ENCODE measurements around the gene OSBPL8. TPM values are rescaled to one million over a fixed set of nuclear protein-coding genes. Genes with fewer than 3 reads are reported as not detected.
A peak's percentile ranks its signal among the peaks of the same experiment; 100 is the strongest.

The OSBPL8 gene
- polyA plus RNA-seq, 1 experiment, result 31.2 TPM

DNA sequence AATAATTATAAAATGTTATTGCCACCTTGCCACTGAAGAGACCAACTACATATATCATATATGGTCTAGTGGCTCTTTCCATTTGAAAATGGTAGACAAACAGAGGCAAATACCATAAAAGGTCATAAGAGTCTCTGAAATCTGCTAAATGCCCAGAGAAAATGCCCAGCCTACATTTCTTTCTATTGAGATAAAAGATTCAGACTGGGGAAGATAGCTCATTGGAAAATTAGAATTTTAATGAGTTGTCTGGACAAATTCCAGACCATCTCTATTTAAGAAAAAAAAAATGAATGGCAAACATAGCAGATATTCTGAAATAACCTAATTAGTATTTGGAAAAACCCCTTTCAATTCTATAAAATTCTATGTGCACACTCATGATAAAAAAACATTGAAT is 131.5 kb downstream of the OSBPL8 start:
- ChIA-PET POLR2A (no interaction called here), CTCF (interaction anchor here (1.5 kb wide), 1 partner anchor 28 kb away, joined by 3 read pairs; no protein-coding TSS in a partner anchor)
- TF ChIP-seq CTCF (IDR thresholded peaks at IDR 0.05; ENCODE audit: insufficient read depth, low read depth, low read length), result no peak

DNA sequence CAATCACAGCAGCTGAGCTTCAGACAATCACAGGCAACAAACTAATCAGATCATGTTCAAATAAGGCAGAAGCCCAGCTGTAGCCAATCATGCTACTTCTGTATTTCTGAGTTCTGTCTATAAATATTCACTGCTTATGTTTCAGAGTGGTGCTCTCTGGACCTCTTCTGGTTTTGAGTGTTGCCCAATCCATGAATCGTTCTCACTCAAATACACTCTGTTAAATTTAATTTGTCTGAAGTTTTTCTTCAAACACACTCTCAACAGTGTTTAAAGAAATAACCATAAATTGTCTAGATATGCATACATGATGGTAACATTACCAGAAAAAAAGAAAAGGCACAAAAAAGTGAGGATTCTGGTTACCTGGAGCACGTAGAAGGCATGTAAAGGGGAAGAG is 133.4 kb downstream of the OSBPL8 start:
- CTCF ChIA-PET, result no interaction called here
- no peak for TF ChIP-seq CTCF (IDR thresholded peaks at IDR 0.05; ENCODE audit: insufficient read depth, low read depth, low read length)

More for the DNA sequence above, 131.5 kb downstream of the OSBPL8 start:
- Histone ChIP-seq H3K4me3 (ENCODE audit: low read depth, low read length) (no peak overlapping the region), H3K36me3 (ENCODE audit: control insufficient read depth, insufficient read depth, low read length) (no peaks in the 10 kb centered on the region), H3K27me3 (ENCODE audit: control insufficient read depth, insufficient read depth, low read length) (no peaks in the 10 kb centered on the region)
- DNase-seq (ENCODE audit: low read depth), result no peak

DNA sequence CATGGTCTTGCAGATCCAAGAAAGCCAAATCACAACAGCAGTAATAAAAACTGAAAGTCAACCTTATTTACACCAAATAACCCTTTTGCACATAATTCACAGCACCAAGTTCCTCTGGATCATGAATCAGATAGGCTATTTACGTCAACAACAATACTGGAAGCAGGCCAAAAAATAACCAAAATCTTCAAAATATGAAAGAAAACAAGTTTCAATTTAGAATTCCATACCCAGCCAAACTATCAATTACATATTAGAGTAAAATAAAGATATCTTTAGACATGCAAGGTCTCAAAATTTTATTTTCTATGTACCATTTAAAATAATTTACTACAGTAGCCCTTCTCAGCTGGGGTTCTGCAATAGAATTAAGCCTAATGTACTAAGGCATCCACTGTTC is 134.6 kb downstream of the OSBPL8 start:
- TF ChIP-seq CTCF (IDR thresholded peaks at IDR 0.05; ENCODE audit: insufficient read depth, low read depth, low read length), result no peak
- Histone ChIP-seq H3K27me3 (ENCODE audit: control insufficient read depth, insufficient read depth, low read length) (no peaks in the 10 kb centered on the region), H3K36me3 (ENCODE audit: control insufficient read depth, insufficient read depth, low read length) (no peaks in the 10 kb centered on the region), H3K4me3 (ENCODE audit: low read depth, low read length) (no peak overlapping the region)
- no peak for DNase-seq (ENCODE audit: low read depth)
- ChIA-PET CTCF (no interaction called here), POLR2A (no interaction called here)

More for the DNA sequence above, 133.4 kb downstream of the OSBPL8 start:
- Histone ChIP-seq H3K36me3 (ENCODE audit: control insufficient read depth, insufficient read depth, low read length) (no peaks in the 10 kb centered on the region), H3K4me3 (ENCODE audit: low read depth, low read length) (no peak overlapping the region), H3K27me3 (ENCODE audit: control insufficient read depth, insufficient read depth, low read length) (no peaks in the 10 kb centered on the region)
- no peak for DNase-seq (ENCODE audit: low read depth)
- POLR2A ChIA-PET, result no interaction called here

DNA sequence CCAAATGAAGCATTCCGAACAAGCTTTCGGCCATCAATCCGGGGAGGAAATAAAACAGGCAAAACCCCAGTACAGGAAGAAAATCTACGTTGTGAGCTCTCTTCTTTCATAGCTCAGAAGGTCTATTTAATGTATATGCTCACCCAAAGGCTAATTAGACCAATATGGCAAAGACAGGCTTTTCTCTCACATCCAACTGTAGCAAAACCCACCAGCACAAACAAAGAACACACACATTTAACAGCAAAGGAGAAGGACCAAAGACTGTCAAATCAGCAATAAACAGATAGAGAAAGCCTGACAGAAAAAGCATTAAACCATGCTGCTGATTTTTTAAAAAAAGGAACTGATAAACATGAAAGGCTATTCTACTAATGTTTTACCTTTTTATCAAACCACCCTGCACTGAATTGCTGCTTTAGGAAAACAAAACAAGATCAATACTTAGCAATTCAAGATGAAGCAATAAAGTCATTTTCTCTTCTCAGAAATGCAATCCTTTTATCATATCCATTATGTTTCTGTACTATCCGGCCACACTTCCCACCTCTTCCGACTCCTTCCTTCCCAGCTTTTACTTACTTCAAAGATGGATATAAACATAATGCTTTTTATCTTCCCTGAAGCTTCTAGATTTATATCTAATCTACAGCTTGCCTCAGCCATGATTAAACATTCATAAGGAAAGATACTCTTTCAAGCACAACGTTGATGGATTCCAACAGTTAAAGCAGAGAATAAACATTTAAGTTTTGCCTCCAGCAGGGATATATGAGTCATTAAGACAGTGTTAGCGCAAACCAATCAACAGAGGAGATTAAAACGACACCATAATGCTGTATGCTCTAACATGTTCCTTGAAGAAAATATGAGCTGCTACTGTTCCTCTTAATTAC is 136.8 kb downstream of the OSBPL8 start:
- TF ChIP-seq CTCF (IDR thresholded peaks at IDR 0.05; ENCODE audit: insufficient read depth, low read depth, low read length), result no peak
- Histone ChIP-seq H3K27me3 (ENCODE audit: control insufficient read depth, insufficient read depth, low read length) (no peaks in the 10 kb centered on the region), H3K36me3 (ENCODE audit: control insufficient read depth, insufficient read depth, low read length) (no peaks in the 10 kb centered on the region), H3K4me3 (ENCODE audit: low read depth, low read length) (0 out of 2 replicates have a peak overlapping the region, but pooled peaks have one; percentile 1)
- POLR2A ChIA-PET, result interaction anchor here (0.6 kb wide), 1 partner anchor 809 kb away, joined by 3 read pairs; no protein-coding TSS in a partner anchor
- CTCF ChIA-PET, result interaction anchor here (1.1 to 2.1 kb wide), 2 partner anchors 13 to 165 kb away, joined by 3 to 5 read pairs; no protein-coding TSS in a partner anchor
- no peak for DNase-seq (ENCODE audit: low read depth)

DNA sequence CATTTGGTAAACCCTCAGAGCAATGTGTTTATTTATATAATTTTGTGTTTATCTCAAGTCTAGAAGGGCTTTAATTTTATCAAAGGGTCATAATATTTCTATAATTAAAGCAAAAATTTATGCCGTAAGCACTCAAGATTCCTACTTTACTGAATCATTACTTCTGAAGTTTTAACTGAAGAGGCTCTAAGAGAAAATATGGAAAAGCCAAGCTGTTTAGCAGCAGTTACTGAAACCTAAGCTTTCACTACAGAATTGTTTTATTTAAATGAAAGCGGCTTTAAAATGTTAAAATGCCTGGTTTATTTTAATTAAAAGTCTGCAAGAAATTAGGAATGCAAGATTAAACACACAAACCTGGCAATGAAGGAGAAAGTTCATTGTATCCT is 137.4 kb downstream of the OSBPL8 start:
- ChIA-PET CTCF (interaction anchor here (2.1 kb wide), 1 partner anchor 13 kb away, joined by 5 read pairs; no protein-coding TSS in a partner anchor), POLR2A (no interaction called here)
- no peak for DNase-seq (ENCODE audit: low read depth)
- no peaks in the 10 kb centered on the region for H3K27me3 ChIP-seq (ENCODE audit: control insufficient read depth, insufficient read depth, low read length)
- H3K36me3 ChIP-seq (ENCODE audit: control insufficient read depth, insufficient read depth, low read length), result no peaks in the 10 kb centered on the region
- TF ChIP-seq CTCF (IDR thresholded peaks at IDR 0.05; ENCODE audit: insufficient read depth, low read depth, low read length), result no peak
- no peak overlapping the region for H3K4me3 ChIP-seq (ENCODE audit: low read depth, low read length)
